ENCODE data around the gene FBP2.

GRCh38 chr9:94600258-94600657, 6.6 kb upstream of the FBP2 start:
- no peak for TF ChIP-seq CTCF (IDR thresholded peaks at IDR 0.05; ENCODE audit: insufficient read depth, low read length)
- TF ChIP-seq POLR2AphosphoS5 (IDR thresholded peaks at IDR 0.05; ENCODE audit: low read depth) = no peak
